Uterus (tissue), 4 donors: ENCODE data around the gene TBC1D3B. TPM values are rescaled to one million over a fixed set of nuclear protein-coding genes. Genes with fewer than 3 reads are reported as not detected.
"Not testable (repeated sequence)": the region's sequence is repeated elsewhere in the genome, so short reads cannot be mapped to it uniquely, and the experiment has no call there.

ENCODE experiments used
- DNase-seq, 2 donors: peaks; one replicate each; pipeline ENCODE4 v3.0.0-alpha.2; 2019 to 2020
- H3K27ac ChIP-seq, 2 donors: fragments of 200-600 bp; sonication (generic); 1 replicate in 1 of 2; 2 replicates in 1 of 2; pipeline ENCODE4 v1.5.1; 2016 to 2018
- H3K27me3 ChIP-seq, 2 donors: fragments of 200-600 bp; sonication (generic); one replicate each; pipeline ENCODE4 v1.5.1; 2018 to 2019; ENCODE audit warnings: control low read depth in 1 of 2
- H3K36me3 ChIP-seq, 2 donors: fragments of 200-600 bp; sonication (generic); one replicate each; pipeline ENCODE4 v1.5.1; 2019; ENCODE audit warnings: control low read depth in 1 of 2
- H3K4me1 ChIP-seq, 2 donors: fragments of 200-600 bp; sonication (generic); one replicate each; pipeline ENCODE4 v1.5.1; 2018 to 2019; ENCODE audit warnings: control low read depth in 1 of 2
- H3K4me3 ChIP-seq, 2 donors: fragments of 200-600 bp; sonication (generic); 1 replicate in 1 of 2; 2 replicates in 1 of 2; pipeline ENCODE4 v1.5.1; 2018 to 2019; ENCODE audit warnings: mild to moderate bottlenecking in 1 of 2
- H3K9me3 ChIP-seq, 2 donors: fragments of 200-600 bp; sonication (generic); one replicate each; pipeline ENCODE4 v1.5.1; 2019; ENCODE audit warnings: control low read depth in 1 of 2
- POLR2A ChIP-seq, 2 donors: fragments of 450-650 bp; IDR thresholded peaks; one replicate each; pipeline ENCODE4 v1.6.1; 2016; ENCODE audit warnings: antibody characterized with exemption in 2 of 2, mild to moderate bottlenecking in 1 of 2, moderate library complexity in 1 of 2
- intact Hi-C: fragments of 100-400 bp; cut with DNase I; formaldehyde crosslinking; loops from one replicate; pipeline ENCODE4 v1.15.1; 2023; ENCODE audit warnings: low total_unique reads
- total RNA-seq, 4 donors: library from RNA; depleted of rRNA in 3 of 4; stranded (reverse); fragments of >200 nt in 3 of 4; gene quantifications; one replicate each; pipeline versions ENCODE4 v1.1.0 to v1.2.4, GENCODE V29; 2014 to 2023
- TF ChIP-seq, protein P1 (sequence below), 4 experiments: fragments of 200-600 bp in 2 of 4; fragments of 450-650 bp in 2 of 4; sonication (generic) in 2 of 4; IDR thresholded peaks; one replicate each; pipeline ENCODE4 v1.5.1; 2016 to 2019; ENCODE audit warnings: antibody characterized with exemption in 4 of 4, mild to moderate bottlenecking in 2 of 4, moderate library complexity in 1 of 4
- donor health status: DM: yes; HTN: yes; CAD: no.

Gene TBC1D3B
- total RNA-seq, 4 donors from 2014 or later = 10.9 TPM; not detected in 3

DNA sequence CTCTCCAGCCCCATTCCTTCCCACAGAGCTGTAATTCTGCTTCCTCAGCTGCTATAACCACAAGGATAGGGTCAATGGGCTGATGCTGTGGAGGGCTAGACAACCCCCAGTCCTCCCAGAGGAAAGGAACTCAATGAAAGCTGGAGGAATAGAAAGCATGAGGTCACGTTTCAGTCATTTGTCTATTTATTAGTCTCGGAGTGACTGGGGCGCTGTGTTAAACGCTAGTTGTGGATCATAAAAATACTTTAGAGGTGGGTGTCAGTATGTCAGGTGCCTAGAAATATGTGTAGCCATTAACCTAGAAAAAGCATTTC, 20.9 kb upstream of the TBC1D3B start:
- no peaks in the 10 kb centered on the region for H3K4me1 ChIP-seq
- no peaks in the 10 kb centered on the region for H3K27me3 ChIP-seq
- H3K9me3 ChIP-seq = no peaks in the 10 kb centered on the region
- intact Hi-C loops = no loop called here
- TF ChIP-seq, protein P1, sequence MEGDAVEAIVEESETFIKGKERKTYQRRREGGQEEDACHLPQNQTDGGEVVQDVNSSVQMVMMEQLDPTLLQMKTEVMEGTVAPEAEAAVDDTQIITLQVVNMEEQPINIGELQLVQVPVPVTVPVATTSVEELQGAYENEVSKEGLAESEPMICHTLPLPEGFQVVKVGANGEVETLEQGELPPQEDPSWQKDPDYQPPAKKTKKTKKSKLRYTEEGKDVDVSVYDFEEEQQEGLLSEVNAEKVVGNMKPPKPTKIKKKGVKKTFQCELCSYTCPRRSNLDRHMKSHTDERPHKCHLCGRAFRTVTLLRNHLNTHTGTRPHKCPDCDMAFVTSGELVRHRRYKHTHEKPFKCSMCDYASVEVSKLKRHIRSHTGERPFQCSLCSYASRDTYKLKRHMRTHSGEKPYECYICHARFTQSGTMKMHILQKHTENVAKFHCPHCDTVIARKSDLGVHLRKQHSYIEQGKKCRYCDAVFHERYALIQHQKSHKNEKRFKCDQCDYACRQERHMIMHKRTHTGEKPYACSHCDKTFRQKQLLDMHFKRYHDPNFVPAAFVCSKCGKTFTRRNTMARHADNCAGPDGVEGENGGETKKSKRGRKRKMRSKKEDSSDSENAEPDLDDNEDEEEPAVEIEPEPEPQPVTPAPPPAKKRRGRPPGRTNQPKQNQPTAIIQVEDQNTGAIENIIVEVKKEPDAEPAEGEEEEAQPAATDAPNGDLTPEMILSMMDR (IDR thresholded peaks at IDR 0.05) = no peak
- TF ChIP-seq POLR2A (IDR thresholded peaks at IDR 0.05) = no peak
- H3K36me3 ChIP-seq = no peaks in the 10 kb centered on the region
- DNase-seq = no peak
- H3K4me3 ChIP-seq = no peak overlapping the region
- H3K27ac ChIP-seq = no peak overlapping the region

DNA sequence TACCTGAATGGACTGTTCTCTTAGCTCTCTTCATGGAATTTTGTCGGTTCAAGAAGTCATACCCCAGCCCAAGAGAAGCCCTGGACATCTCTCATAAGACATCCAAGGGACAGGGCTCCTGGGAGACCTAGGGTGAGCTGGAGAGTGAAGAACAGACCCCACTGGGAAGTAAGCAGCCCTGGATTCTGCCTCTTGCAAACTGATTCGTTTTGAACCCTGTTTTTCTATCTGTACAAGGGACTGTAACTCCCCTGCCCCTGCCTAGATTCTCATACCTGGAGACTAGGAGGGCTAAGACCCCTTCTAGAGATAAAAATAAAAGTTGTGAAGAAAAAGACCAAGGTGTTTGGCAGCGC, 19.7 kb upstream of the TBC1D3B start:
- no peaks in the 10 kb centered on the region for H3K4me1 ChIP-seq
- no peak overlapping the region for H3K4me3 ChIP-seq
- H3K27me3 ChIP-seq = no peaks in the 10 kb centered on the region
- H3K9me3 ChIP-seq = no peaks in the 10 kb centered on the region
- H3K27ac ChIP-seq = no peak overlapping the region
- no peak for TF ChIP-seq POLR2A (IDR thresholded peaks at IDR 0.05)
- TF ChIP-seq, protein P1 (IDR thresholded peaks at IDR 0.05) = no peak
- no peak for DNase-seq
- intact Hi-C loops = no loop called here
- no peaks in the 10 kb centered on the region for H3K36me3 ChIP-seq

DNA sequence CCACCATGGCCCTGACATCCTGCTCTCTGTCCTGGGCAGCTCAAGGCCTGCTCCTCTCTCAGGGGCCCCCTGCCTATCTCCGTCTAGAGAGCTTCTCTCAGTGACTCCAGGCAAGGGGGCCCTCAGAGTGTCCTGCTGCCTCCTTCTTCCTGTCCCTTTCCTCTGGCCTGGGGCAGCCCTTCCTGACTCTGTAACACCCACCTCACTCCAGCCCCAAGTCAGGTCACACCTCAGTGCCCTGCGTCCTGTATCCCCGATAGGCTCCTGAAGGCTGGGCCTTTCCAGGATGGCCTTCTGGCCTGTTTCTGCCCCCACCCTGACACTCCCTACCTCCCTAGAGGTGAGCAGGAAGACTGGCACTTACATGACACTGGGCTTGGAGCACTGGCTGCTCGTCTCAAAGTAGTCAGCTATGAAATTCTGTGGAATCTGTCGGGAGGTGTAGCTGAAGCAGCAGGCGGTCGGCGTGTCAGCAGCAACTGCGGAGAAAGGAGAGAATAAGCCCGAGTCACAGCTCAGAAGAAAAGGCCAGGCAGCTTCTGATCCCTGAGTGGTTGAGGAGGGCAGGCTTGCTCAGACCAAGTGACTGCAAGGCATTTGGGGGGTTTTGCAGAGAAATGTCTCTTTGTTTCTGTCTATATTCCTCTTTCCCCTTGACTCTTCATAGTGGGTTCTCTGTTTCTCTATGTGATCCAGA, 19.1 kb upstream of the TBC1D3B start:
- Histone ChIP-seq H3K27ac (no peak overlapping the region), H3K4me1 (no peaks in the 10 kb centered on the region), H3K9me3 (no peaks in the 10 kb centered on the region), H3K4me3 (no peak overlapping the region), H3K36me3 (no peaks in the 10 kb centered on the region), H3K27me3 (no peaks in the 10 kb centered on the region)
- intact Hi-C loops = no loop called here
- no peak for DNase-seq
- TF ChIP-seq POLR2A (IDR thresholded peaks at IDR 0.05) = no peak
- TF ChIP-seq, protein P1 (IDR thresholded peaks at IDR 0.05) = no peak

DNA sequence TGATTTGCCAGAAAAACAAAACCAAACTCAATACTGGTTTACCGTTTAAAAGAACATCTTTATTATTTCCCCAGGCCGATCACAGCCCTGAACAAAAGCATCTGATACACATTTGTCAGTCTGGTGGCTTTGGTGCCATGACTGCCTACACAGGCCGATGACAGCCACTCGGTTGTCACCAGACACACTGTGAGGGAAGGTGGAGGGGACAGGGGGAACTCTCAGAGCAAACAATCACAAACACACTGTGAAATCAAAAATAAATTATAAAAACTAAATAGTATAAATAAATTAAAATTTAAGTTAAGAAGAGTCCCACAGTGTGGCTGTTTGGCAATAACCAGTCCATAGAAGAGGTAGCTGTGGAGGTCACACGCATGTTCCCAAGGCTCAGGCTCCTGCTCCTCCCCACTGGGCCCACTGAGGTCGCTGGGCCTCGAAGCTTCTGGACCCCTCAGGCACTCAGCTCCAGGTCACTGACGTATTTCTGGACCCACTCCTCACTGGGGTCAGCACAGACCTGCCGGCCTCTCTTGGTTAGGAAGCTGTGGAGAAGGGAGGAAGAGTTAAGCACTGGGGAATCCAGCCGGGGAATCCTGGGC, 18.5 kb upstream of the TBC1D3B start:
- H3K4me3 ChIP-seq, H3K9me3 ChIP-seq, intact Hi-C loops, DNase-seq, H3K27me3 ChIP-seq, H3K36me3 ChIP-seq, H3K4me1 ChIP-seq, H3K27ac ChIP-seq: not testable (repeated sequence)

DNA sequence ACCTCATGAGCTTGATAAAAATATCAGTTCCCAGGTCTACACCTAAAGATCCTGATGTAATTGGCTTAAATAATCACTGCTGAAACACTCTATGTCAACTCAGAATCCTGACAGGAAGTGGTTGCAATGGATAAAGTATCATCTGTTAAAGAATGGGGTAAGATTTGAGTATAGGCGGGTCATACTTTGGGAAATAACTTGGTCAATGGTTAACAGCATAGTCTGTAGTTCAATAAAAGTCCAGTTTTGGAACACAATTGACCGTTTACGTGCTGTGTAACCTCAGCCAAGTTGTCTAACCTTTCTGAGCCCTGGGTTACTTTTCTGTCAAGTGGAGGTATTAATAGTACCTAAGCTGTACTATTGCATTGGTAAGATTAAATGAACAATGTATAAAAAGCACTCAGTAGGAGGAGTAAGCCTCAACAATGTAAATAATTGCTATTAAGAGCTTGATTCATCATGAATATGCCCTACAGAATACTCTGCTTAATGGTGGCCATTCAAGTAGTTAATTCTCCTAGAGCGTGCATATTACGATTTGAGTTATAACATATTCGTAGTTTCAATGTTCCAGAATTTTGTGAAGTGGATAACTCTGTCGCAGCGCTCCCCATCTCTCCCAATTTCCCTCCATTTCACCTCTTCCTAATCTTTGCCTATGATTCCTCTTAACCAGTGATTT, 17.9 kb upstream of the TBC1D3B start:
- H3K4me1 ChIP-seq, H3K27ac ChIP-seq, DNase-seq, intact Hi-C loops, H3K9me3 ChIP-seq, H3K4me3 ChIP-seq, H3K27me3 ChIP-seq, H3K36me3 ChIP-seq: not testable (repeated sequence)

DNA sequence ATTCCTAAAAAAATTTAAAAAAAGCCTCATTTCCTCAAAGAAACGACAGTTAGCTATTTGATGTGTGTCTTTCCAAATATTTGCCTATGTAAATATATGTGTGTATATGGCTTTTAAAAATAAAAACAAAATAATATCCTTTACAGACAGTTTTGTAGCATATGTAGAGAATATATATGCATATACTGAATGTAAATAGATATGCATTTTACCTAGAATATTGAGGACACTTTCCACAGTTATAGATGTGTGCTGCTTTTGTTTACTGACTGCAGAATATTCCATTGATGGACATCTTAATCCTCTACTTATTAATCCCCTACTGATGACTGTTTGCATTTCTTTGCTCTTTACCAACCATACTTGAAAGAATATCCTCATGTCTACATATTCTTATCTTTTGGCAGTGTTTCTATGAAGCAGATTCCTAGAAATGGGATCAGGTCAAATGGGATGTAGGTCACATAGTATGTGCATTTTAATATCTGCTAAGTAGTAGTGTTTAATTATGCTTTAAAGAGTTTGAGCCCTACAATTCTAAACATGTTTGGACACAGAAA, 16.9 kb upstream of the TBC1D3B start:
- Histone ChIP-seq H3K27ac (no peak overlapping the region), H3K36me3 (no peaks in the 10 kb centered on the region)
- intact Hi-C loops = no loop called here

DNA sequence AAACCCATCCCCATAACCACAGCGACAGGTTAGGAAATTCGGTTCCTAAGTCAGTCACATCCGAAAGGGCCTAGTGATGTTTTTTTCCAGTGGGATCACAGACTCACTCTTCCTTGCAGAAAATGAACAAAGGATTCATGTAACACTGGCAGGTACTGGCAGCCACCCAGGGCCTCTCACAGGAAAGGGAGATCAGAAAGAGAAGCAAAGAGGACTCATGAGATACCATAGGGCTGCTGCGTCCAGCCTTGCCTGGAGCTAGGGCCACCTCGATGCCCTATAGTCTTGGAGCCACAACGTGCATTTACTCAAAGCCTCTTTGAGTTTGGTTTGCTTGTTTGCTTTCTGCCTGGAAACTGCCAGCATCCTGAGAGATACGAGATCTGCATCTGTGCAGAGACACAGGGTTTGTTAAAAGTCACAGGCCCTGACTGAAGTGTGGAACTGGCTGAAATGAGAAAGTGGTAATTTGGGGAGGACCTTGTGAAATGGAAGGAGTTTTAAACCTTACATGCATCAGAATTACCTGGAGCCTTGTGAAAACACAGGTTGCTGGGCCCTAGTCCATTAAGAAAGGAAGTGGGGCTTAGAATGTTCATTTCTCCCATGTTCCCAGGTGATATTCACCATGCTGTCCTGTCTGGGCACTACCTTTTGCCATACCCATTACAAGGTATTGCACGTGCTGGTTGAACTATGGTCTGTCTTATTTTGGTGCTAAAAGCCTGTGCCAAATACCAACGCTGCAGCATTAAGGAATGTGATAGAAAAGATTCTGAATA, 14.3 kb upstream of the TBC1D3B start:
- DNase-seq, H3K27ac ChIP-seq, intact Hi-C loops, H3K9me3 ChIP-seq, H3K4me1 ChIP-seq, H3K36me3 ChIP-seq, H3K4me3 ChIP-seq, H3K27me3 ChIP-seq: not testable (repeated sequence)

More for the DNA sequence above, 16.9 kb upstream of the TBC1D3B start:
- no peak for DNase-seq
- H3K27me3 ChIP-seq = no peaks in the 10 kb centered on the region
- no peak for TF ChIP-seq POLR2A (IDR thresholded peaks at IDR 0.05)
- TF ChIP-seq, protein P1 (IDR thresholded peaks at IDR 0.05) = no peak
- no peaks in the 10 kb centered on the region for H3K4me1 ChIP-seq
- H3K4me3 ChIP-seq = no peak overlapping the region
- H3K9me3 ChIP-seq = no peaks in the 10 kb centered on the region

DNA sequence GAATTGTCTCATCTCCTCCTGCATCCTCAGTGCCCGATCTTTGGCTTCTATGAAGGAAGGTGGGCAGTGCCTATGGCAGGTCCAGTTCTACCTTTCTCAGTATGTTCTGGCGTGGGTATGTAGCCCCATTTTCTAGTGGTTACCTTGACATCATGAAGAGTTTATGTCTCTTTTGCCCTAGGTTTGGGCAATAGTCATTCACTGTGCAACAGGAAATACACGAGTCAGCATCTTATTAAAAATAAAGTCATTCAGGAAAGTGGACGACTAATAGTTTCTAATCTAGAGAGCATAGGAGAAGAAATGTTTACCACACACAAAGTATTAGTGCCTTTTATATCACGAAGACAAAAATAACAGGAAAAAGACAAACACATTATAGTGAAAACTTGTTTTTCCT, 13.6 kb upstream of the TBC1D3B start:
- H3K4me1 ChIP-seq, intact Hi-C loops, H3K9me3 ChIP-seq, DNase-seq, H3K27me3 ChIP-seq, H3K36me3 ChIP-seq, H3K4me3 ChIP-seq, H3K27ac ChIP-seq: not testable (repeated sequence)
